ENCODE data around the gene KIF23.
A peak's percentile ranks its signal among the peaks of the same experiment; 100 is the strongest.

KIF23 gene

GRCh38 chr15:69414701-69415167 lies 585 bp downstream of the KIF23 start:
- DNase-seq (ENCODE audit: low read depth) = peak; percentile 22
- peak overlapping the region; percentile 82 for H3K4me3 ChIP-seq (ENCODE audit: low read depth, low read length)

DNA sequence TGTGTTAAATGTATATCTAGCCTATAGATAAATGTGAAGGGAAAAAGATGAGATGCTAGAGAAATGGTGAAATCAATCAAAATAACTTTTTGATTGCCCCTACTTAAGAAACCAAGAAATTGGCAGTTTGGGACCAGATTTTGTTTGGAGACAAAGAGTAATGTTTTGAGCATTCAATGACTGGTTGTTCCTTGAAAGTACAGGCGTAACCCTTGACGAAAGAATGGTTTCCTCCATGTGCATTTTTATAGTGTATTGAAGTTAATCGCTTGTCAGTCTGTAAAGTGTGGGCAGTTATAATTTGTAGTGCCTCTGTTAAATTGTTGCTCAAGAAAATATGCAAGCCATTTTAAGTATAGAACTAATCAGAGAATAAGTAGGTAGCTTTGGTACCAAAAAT lies 1.2 kb downstream of the KIF23 start:
- no peak for DNase-seq (ENCODE audit: low read depth)
- H3K4me3 ChIP-seq (ENCODE audit: low read depth, low read length) = peak overlapping the region; percentile 82
- TF ChIP-seq CTCF (IDR thresholded peaks at IDR 0.05; ENCODE audit: control insufficient read depth, extremely low read depth, insufficient read depth) = no peak

More at GRCh38 chr15:69414701-69415167, 585 bp downstream of the KIF23 start:
- TF ChIP-seq CTCF (IDR thresholded peaks at IDR 0.05; ENCODE audit: control insufficient read depth, extremely low read depth, insufficient read depth) = no peak

GRCh38 chr15:69417581-69417980 lies 3.4 kb downstream of the KIF23 start:
- H3K4me3 ChIP-seq (ENCODE audit: low read depth, low read length) = no peak overlapping the region
- DNase-seq (ENCODE audit: low read depth) = no peak
- no peak for TF ChIP-seq CTCF (IDR thresholded peaks at IDR 0.05; ENCODE audit: control insufficient read depth, extremely low read depth, insufficient read depth)

DNA sequence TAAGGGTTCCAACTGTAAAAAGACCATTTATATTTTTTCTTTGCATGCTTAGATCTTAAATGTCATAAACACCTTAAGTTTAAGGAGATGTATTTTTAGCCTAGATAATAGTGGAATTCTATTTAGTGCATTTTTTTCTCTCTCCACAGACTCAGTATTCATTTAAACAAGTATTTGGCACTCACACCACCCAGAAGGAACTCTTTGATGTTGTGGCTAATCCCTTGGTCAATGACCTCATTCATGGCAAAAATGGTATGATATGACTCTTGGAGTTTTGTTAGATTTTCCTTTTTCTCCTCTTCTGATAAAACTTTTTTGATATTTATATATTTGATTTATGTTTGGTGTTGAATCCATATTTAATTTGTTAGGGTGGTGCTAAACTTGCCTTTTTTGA lies 7.3 kb downstream of the KIF23 start:
- TF ChIP-seq CTCF (IDR thresholded peaks at IDR 0.05; ENCODE audit: control insufficient read depth, extremely low read depth, insufficient read depth) = no peak
- H3K4me3 ChIP-seq (ENCODE audit: low read depth, low read length) = no peak overlapping the region
- DNase-seq (ENCODE audit: low read depth) = no peak

- no peak for TF ChIP-seq CTCF (IDR thresholded peaks at IDR 0.05; ENCODE audit: control insufficient read depth, extremely low read depth, insufficient read depth)
- DNase-seq (ENCODE audit: low read depth) = no peak
- no peak overlapping the region for H3K4me3 ChIP-seq (ENCODE audit: low read depth, low read length)
Measured at GRCh38 chr15:69422336-69422895, 8.3 kb downstream of the KIF23 start.

- DNase-seq (ENCODE audit: low read depth) = no peak
- no peak overlapping the region for H3K4me3 ChIP-seq (ENCODE audit: low read depth, low read length)
- TF ChIP-seq CTCF (IDR thresholded peaks at IDR 0.05; ENCODE audit: control insufficient read depth, extremely low read depth, insufficient read depth) = no peak
Measured at GRCh38 chr15:69424001-69424400, 9.9 kb downstream of the KIF23 start.

All from LNCaP clone FGC (cell line).